ENCODE data around the gene GAL3ST2.

The GAL3ST2 gene

DNA sequence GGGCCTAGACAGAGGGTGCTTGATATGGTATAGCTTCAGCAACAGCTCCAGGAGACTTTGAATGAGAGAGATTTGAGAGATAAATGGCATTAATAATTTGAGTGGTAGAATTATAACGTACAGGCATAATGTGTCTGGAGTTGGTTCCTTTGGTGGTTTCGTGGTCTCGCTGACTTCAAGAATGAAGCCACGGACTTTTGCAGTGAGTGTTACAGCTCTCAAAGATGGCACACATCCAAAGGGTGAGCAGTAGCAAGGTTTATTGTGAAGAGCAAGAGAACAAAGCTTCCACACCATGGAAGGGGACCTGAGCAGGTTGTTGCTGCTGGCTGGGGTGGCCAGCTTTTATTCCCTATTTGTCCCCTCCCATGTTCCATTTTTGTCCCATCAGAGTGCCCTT, 59.0 kb downstream of the GAL3ST2 start:
- Histone ChIP-seq H3K9me2 (replicated peaks; ENCODE audit: insufficient read depth, low read length) (no peaks in the 10 kb centered on the region), H3K9ac (ENCODE audit: low read length) (no peak overlapping the region), H3K27ac (ENCODE audit: low read depth, low read length) (no peak overlapping the region), H3K36me3 (ENCODE audit: low read length) (no peaks in the 10 kb centered on the region), H3K79me2 (ENCODE audit: insufficient read depth, low read length) (no peaks in the 10 kb centered on the region), H3K4me3 (ENCODE audit: insufficient read depth, low read length, poor library complexity, severe bottlenecking) (no peak overlapping the region), H3K9me3 (ENCODE audit: insufficient read depth, low read length) (no peaks in the 10 kb centered on the region), H3K4me2 (ENCODE audit: low read depth, low read length, poor library complexity, severe bottlenecking) (no peak overlapping the region), H2AFZ (ENCODE audit: low read depth, low read length, severe bottlenecking) (no peak overlapping the region), H3F3A (ENCODE audit: insufficient read depth) (no peaks in the 10 kb centered on the region), H3K27me3 (ENCODE audit: low read length) (no peaks in the 10 kb centered on the region), H4K20me1 (ENCODE audit: low read depth, low read length) (no peaks in the 10 kb centered on the region)
- TF ChIP-seq, protein P1, sequence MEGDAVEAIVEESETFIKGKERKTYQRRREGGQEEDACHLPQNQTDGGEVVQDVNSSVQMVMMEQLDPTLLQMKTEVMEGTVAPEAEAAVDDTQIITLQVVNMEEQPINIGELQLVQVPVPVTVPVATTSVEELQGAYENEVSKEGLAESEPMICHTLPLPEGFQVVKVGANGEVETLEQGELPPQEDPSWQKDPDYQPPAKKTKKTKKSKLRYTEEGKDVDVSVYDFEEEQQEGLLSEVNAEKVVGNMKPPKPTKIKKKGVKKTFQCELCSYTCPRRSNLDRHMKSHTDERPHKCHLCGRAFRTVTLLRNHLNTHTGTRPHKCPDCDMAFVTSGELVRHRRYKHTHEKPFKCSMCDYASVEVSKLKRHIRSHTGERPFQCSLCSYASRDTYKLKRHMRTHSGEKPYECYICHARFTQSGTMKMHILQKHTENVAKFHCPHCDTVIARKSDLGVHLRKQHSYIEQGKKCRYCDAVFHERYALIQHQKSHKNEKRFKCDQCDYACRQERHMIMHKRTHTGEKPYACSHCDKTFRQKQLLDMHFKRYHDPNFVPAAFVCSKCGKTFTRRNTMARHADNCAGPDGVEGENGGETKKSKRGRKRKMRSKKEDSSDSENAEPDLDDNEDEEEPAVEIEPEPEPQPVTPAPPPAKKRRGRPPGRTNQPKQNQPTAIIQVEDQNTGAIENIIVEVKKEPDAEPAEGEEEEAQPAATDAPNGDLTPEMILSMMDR (IDR thresholded peaks at IDR 0.05; ENCODE audit: insufficient read depth, low read length, poor library complexity, severe bottlenecking): no peak
- TF ChIP-seq EZH2phosphoT487 (conservative IDR thresholded peaks at IDR 0.05; ENCODE audit: low read length): no peak

DNA sequence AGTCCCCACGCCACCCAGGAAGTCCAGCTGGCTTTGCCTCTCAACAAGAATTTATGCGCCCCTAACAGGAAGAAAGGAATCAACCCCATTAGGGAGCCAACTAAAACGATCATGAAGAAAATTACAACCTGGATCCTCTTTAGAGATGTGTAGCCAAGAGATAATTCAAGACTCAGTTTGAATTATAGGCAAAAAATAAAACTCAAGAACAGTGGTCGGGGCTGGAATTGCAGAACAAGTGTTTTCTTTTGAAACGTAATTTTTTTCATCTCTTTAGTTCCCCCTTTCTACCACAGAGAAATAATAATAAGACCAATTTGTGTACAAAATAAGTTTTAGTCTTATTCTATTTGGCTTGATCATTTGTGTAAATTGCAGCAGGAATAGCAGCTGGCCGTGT, 59.7 kb downstream of the GAL3ST2 start:
- no peaks in the 10 kb centered on the region for H3K9me2 ChIP-seq (replicated peaks; ENCODE audit: insufficient read depth, low read length)
- no peak overlapping the region for H3K9ac ChIP-seq (ENCODE audit: low read length)
- H3K36me3 ChIP-seq (ENCODE audit: low read length): no peaks in the 10 kb centered on the region
- no peaks in the 10 kb centered on the region for H3K27me3 ChIP-seq (ENCODE audit: low read length)
- H4K20me1 ChIP-seq (ENCODE audit: low read depth, low read length): no peaks in the 10 kb centered on the region
- no peak overlapping the region for H3K4me3 ChIP-seq (ENCODE audit: insufficient read depth, low read length, poor library complexity, severe bottlenecking)
- H3K4me2 ChIP-seq (ENCODE audit: low read depth, low read length, poor library complexity, severe bottlenecking): no peak overlapping the region
- TF ChIP-seq EZH2phosphoT487 (conservative IDR thresholded peaks at IDR 0.05; ENCODE audit: low read length): no peak
- TF ChIP-seq, protein P1 (IDR thresholded peaks at IDR 0.05; ENCODE audit: insufficient read depth, low read length, poor library complexity, severe bottlenecking): no peak
- H3K27ac ChIP-seq (ENCODE audit: low read depth, low read length): no peak overlapping the region
- H3K9me3 ChIP-seq (ENCODE audit: insufficient read depth, low read length): no peaks in the 10 kb centered on the region
- no peak overlapping the region for H2AFZ ChIP-seq (ENCODE audit: low read depth, low read length, severe bottlenecking)
- no peaks in the 10 kb centered on the region for H3F3A ChIP-seq (ENCODE audit: insufficient read depth)
- no peaks in the 10 kb centered on the region for H3K79me2 ChIP-seq (ENCODE audit: insufficient read depth, low read length)

DNA sequence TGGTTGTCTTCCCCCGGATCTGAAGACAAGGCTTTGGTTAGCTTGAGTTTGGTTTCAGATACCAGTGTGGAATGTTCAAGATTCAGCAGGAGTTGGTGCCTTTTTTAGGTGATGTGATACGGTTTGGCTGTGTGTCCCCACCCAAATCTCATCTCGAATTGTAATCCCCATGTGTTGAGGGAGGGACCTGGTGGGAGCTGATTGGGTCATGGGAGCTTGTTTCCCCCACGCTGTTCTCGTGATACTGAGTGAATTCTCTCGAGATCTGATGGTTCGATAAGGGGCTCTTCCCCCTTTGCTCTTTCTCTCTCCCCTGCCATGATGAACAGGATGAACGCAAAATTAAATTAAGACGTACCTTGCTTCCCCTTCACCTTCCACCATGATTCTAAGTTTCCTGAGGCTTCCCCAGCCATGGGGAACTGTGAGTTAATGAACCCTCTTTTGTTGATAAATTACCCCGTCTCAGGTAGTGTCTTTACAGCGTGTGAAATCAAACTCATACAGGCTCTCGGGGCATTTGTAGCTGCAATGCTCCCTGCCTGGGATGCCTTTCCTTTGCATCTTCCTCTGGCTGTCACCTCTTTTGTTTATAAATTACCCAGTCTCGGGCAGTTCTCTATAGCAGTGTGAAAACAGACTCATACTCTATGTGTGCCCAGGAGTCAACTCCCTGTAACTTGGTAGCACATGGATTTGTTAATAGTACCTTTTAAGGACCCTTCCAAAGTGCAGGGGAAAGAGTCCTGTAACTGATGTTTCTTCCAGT, 60.8 kb downstream of the GAL3ST2 start:
- no peak overlapping the region for H2AFZ ChIP-seq (ENCODE audit: low read depth, low read length, severe bottlenecking)
- H4K20me1 ChIP-seq (ENCODE audit: low read depth, low read length): no peaks in the 10 kb centered on the region
- H3K4me3 ChIP-seq (ENCODE audit: insufficient read depth, low read length, poor library complexity, severe bottlenecking): no peak overlapping the region
- TF ChIP-seq EZH2phosphoT487 (conservative IDR thresholded peaks at IDR 0.05; ENCODE audit: low read length): no peak
- TF ChIP-seq, protein P1 (IDR thresholded peaks at IDR 0.05; ENCODE audit: insufficient read depth, low read length, poor library complexity, severe bottlenecking): no peak
- H3F3A ChIP-seq (ENCODE audit: insufficient read depth): no peaks in the 10 kb centered on the region
- H3K79me2 ChIP-seq (ENCODE audit: insufficient read depth, low read length): no peaks in the 10 kb centered on the region
- no peaks in the 10 kb centered on the region for H3K9me3 ChIP-seq (ENCODE audit: insufficient read depth, low read length)
- no peaks in the 10 kb centered on the region for H3K9me2 ChIP-seq (replicated peaks; ENCODE audit: insufficient read depth, low read length)
- no peak overlapping the region for H3K9ac ChIP-seq (ENCODE audit: low read length)
- no peaks in the 10 kb centered on the region for H3K27me3 ChIP-seq (ENCODE audit: low read length)
- no peaks in the 10 kb centered on the region for H3K36me3 ChIP-seq (ENCODE audit: low read length)
- H3K27ac ChIP-seq (ENCODE audit: low read depth, low read length): no peak overlapping the region
- H3K4me2 ChIP-seq (ENCODE audit: low read depth, low read length, poor library complexity, severe bottlenecking): no peak overlapping the region

Measured in SU-DHL-6 (cell line).